H1 (cell line): Measurements from ENCODE around the gene PRTN3. TPM values are rescaled to one million over a fixed set of nuclear protein-coding genes. Genes with fewer than 3 reads are reported as not detected.

ENCODE experiments used
- CBX5 ChIP-seq: fragments of 300-800, 300-1000 bp; sonication (generic); IDR thresholded peaks from 2 replicates; pipeline ENCODE4 v1.7.1; 2016; ENCODE audit warnings: antibody characterized with exemption, low read length, low read depth
- RBBP5 ChIP-seq: IDR thresholded peaks from 2 replicates; pipeline ENCODE4 v1.7.1; 2012; ENCODE audit warnings: low read depth, mild to moderate bottlenecking, inconsistent platforms, low read length, moderate library complexity, borderline replicate concordance
- SAP30 ChIP-seq: fragments of 300-600 bp; sonication (generic); IDR thresholded peaks from 2 replicates; pipeline ENCODE4 v1.7.1; 2012; ENCODE audit warnings: low read length, moderate library complexity, mild to moderate bottlenecking, inconsistent platforms; ENCODE audit not compliant: insufficient read depth, insufficient replicate concordance
- SIRT6 ChIP-seq: IDR thresholded peaks from one replicate; pipeline ENCODE4 v1.7.1; 2012; ENCODE audit warnings: low read length, inconsistent platforms
- polyA plus RNA-seq, 7 experiments: library from polyadenylated mRNA; depleted of rRNA in 3 of 7; stranded (reverse) in 5 of 7; unstranded in 2 of 7; fragments of >200 nt in 5 of 7; fragments of 200-250 nt in 2 of 7; gene quantifications; 1 replicate in 5 of 7; 2 replicates in 1 of 7; 4 replicates in 1 of 7; pipeline versions ENCODE4 v1.2.1 to v1.2.3, GENCODE V29; 2011 to 2013; ENCODE audit warnings: missing spikeins in 2 of 7, mixed read lengths in 2 of 7
- total RNA-seq: library from RNA; stranded (reverse); fragmentation: NEBNext Ultra II Directional; extraction: Animal tissue kit (Norgen Biotek cat#: 25700); gene quantifications from 2 replicates; pipeline ENCODE4 v1.2.1, GENCODE V29; 2021
- TF ChIP-seq, protein P1 (sequence below): fragments of 300-600 bp; sonication (generic); IDR thresholded peaks from 2 replicates; pipeline ENCODE4 v1.7.1; 2012; ENCODE audit warnings: low read length, moderate library complexity, mild to moderate bottlenecking, inconsistent platforms; ENCODE audit not compliant: insufficient replicate concordance

The PRTN3 gene
- total and polyA plus RNA-seq, 2 of the 8 experiments (the other 6 are each of a cell fraction or from before 2014, with no cell fraction given), result 0.39 to 2.1 TPM

DNA sequence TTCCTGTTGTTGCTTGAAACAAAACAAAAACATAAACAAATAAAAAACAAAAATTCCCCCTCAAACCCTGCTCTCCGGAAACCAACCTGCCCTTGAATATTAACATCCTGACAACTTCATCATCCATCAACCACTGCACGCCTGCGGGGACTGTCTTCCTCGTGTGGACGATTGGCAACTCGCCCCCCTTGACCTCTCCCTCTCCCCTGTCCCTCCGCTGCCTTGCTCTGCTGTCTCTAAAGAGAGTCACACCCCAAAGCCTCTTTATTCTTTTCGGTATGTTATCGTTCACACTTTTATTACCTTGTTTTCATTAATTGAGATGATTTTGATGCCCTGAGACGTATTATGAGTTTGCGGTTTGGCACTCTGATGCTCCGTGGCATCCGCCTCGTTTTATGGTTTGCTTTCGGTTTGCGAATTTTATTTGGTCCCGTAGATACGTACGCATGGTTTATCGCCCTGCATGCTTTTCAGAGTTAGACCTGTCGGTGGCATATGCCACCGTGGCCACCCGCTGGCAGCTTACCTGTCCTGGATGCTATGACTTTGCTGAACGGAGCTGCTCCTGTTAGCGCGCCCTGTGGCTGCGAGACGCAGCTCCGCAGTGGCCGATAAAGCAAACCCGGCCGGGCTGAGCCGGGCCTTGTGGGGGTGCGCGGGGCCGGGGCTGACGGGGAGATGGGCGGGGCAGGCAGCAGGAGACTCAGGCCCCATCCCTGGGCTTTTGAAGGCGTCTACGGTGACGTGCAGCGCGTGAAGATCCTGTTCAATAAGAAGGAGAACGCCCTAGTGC is 33.0 kb upstream of the PRTN3 start (continued):
- TF ChIP-seq, protein P1, sequence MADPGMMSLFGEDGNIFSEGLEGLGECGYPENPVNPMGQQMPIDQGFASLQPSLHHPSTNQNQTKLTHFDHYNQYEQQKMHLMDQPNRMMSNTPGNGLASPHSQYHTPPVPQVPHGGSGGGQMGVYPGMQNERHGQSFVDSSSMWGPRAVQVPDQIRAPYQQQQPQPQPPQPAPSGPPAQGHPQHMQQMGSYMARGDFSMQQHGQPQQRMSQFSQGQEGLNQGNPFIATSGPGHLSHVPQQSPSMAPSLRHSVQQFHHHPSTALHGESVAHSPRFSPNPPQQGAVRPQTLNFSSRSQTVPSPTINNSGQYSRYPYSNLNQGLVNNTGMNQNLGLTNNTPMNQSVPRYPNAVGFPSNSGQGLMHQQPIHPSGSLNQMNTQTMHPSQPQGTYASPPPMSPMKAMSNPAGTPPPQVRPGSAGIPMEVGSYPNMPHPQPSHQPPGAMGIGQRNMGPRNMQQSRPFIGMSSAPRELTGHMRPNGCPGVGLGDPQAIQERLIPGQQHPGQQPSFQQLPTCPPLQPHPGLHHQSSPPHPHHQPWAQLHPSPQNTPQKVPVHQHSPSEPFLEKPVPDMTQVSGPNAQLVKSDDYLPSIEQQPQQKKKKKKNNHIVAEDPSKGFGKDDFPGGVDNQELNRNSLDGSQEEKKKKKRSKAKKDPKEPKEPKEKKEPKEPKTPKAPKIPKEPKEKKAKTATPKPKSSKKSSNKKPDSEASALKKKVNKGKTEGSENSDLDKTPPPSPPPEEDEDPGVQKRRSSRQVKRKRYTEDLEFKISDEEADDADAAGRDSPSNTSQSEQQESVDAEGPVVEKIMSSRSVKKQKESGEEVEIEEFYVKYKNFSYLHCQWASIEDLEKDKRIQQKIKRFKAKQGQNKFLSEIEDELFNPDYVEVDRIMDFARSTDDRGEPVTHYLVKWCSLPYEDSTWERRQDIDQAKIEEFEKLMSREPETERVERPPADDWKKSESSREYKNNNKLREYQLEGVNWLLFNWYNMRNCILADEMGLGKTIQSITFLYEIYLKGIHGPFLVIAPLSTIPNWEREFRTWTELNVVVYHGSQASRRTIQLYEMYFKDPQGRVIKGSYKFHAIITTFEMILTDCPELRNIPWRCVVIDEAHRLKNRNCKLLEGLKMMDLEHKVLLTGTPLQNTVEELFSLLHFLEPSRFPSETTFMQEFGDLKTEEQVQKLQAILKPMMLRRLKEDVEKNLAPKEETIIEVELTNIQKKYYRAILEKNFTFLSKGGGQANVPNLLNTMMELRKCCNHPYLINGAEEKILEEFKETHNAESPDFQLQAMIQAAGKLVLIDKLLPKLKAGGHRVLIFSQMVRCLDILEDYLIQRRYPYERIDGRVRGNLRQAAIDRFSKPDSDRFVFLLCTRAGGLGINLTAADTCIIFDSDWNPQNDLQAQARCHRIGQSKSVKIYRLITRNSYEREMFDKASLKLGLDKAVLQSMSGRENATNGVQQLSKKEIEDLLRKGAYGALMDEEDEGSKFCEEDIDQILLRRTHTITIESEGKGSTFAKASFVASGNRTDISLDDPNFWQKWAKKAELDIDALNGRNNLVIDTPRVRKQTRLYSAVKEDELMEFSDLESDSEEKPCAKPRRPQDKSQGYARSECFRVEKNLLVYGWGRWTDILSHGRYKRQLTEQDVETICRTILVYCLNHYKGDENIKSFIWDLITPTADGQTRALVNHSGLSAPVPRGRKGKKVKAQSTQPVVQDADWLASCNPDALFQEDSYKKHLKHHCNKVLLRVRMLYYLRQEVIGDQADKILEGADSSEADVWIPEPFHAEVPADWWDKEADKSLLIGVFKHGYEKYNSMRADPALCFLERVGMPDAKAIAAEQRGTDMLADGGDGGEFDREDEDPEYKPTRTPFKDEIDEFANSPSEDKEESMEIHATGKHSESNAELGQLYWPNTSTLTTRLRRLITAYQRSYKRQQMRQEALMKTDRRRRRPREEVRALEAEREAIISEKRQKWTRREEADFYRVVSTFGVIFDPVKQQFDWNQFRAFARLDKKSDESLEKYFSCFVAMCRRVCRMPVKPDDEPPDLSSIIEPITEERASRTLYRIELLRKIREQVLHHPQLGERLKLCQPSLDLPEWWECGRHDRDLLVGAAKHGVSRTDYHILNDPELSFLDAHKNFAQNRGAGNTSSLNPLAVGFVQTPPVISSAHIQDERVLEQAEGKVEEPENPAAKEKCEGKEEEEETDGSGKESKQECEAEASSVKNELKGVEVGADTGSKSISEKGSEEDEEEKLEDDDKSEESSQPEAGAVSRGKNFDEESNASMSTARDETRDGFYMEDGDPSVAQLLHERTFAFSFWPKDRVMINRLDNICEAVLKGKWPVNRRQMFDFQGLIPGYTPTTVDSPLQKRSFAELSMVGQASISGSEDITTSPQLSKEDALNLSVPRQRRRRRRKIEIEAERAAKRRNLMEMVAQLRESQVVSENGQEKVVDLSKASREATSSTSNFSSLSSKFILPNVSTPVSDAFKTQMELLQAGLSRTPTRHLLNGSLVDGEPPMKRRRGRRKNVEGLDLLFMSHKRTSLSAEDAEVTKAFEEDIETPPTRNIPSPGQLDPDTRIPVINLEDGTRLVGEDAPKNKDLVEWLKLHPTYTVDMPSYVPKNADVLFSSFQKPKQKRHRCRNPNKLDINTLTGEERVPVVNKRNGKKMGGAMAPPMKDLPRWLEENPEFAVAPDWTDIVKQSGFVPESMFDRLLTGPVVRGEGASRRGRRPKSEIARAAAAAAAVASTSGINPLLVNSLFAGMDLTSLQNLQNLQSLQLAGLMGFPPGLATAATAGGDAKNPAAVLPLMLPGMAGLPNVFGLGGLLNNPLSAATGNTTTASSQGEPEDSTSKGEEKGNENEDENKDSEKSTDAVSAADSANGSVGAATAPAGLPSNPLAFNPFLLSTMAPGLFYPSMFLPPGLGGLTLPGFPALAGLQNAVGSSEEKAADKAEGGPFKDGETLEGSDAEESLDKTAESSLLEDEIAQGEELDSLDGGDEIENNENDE, result no peak
- no peak for TF ChIP-seq CBX5
- TF ChIP-seq RBBP5, result no peak
- no peak for TF ChIP-seq SIRT6
- no peak for TF ChIP-seq SAP30
- TF ChIP-seq, all 59 proteins: peak for 0
